T1000 (cell line): Measurements from ENCODE around the gene PTCH1.
A peak's percentile ranks its signal among the peaks of the same experiment; 100 is the strongest.

Experiments used
- DNase-seq: peaks from one replicate; lab custom pipeline; 2025; ENCODE audit warnings: mixed read lengths; lab: John Stamatoyannopoulos, UW

The PTCH1 gene

GRCh38 chr9:95440447-95440846, 76.3 kb downstream of the PTCH1 start:
- no peak for DNase-seq

- DNase-seq, result no peak
Measured at GRCh38 chr9:95438561-95439357, 78.0 kb downstream of the PTCH1 start.

GRCh38 chr9:95437559-95437958, 79.2 kb downstream of the PTCH1 start:
- no peak for DNase-seq

- DNase-seq, result no peak
Measured at GRCh38 chr9:95436416-95436815, 80.4 kb downstream of the PTCH1 start.

- DNase-seq, result no peak
Measured at GRCh38 chr9:95435074-95435728, 81.6 kb downstream of the PTCH1 start.

GRCh38 chr9:95434116-95435073, 82.4 kb downstream of the PTCH1 start:
- DNase-seq, result no peak

GRCh38 chr9:95433096-95433819, 83.5 kb downstream of the PTCH1 start:
- DNase-seq, result no peak

GRCh38 chr9:95431286-95431685, 85.5 kb downstream of the PTCH1 start:
- no peak for DNase-seq

- DNase-seq, result no peak
Measured at GRCh38 chr9:95429948-95430620, 86.7 kb downstream of the PTCH1 start.

- DNase-seq, result peak; percentile 40
Measured at GRCh38 chr9:95429096-95429495, 87.7 kb downstream of the PTCH1 start.

- DNase-seq, result no peak
Measured at GRCh38 chr9:95425910-95426551, 90.7 kb downstream of the PTCH1 start.

GRCh38 chr9:95422650-95423049, 94.1 kb downstream of the PTCH1 start:
- no peak for DNase-seq

GRCh38 chr9:95420518-95420917, 96.3 kb downstream of the PTCH1 start:
- no peak for DNase-seq

GRCh38 chr9:95419444-95419843, 97.3 kb downstream of the PTCH1 start:
- DNase-seq, result no peak

GRCh38 chr9:95415158-95415557, 101.6 kb downstream of the PTCH1 start:
- no peak for DNase-seq

- DNase-seq, result no peak
Measured at GRCh38 chr9:95413793-95414192, 103.0 kb downstream of the PTCH1 start.

- no peak for DNase-seq
Measured at GRCh38 chr9:95411054-95411892, 105.5 kb downstream of the PTCH1 start.

GRCh38 chr9:95409650-95410426, 106.9 kb downstream of the PTCH1 start:
- peak; percentile 4 for DNase-seq

GRCh38 chr9:95407524-95407923, 109.2 kb downstream of the PTCH1 start:
- no peak for DNase-seq
